Measurements from ENCODE around the gene DMD. TPM values are rescaled to one million over a fixed set of nuclear protein-coding genes. Genes with fewer than 3 reads are reported as not detected.

The DMD gene
- polyA plus RNA-seq, 1 donor from 2014 or later = 21.6 TPM

DNA sequence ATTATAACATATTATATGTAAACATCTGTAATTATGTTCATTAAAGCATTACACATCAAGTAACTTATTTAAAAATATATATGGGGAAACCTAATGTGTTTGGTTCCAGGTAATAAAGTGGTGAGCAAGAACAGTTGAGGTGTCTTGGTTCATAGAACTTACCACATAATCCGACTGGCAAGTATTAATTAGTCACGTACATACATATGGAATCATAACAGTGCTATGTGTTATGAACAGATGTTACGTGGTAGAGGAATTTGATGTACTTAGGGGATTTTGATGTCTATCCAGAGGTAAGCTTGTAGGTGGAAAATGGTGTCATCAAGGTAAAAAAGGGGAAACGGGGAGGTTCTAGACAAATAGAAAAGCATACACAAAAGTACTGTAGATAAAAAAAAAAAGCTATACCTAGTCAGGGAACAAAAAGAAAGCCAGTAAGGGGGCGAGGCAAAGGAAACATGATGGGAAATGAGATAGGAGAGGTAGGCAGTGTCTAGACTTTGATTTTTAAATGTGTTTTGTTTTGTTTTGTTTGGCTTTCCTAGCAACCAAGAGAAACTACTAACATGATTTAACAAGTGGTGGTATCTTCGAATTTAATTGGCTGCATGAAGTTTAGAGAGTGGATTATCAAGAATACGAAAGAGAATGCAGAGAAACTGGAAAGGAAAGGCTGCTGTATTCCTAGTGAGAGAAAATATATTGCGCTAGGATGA, 12.6 kb downstream of the DMD start:
- Histone ChIP-seq H4K20me1 (ENCODE audit: insufficient read depth) (no peaks in the 10 kb centered on the region), H3K9ac (ENCODE audit: low read length) (no peak overlapping the region), H3K9me3 (ENCODE audit: low read length) (no peaks in the 10 kb centered on the region), H3K27me3 (ENCODE audit: insufficient read depth, low read depth, low read length) (no peaks in the 10 kb centered on the region), H3K9me2 (ENCODE audit: insufficient read depth, low read length) (no peaks in the 10 kb centered on the region), H3F3A (ENCODE audit: insufficient read depth, low read length, poor library complexity, severe bottlenecking) (no peaks in the 10 kb centered on the region), H3K27ac (ENCODE audit: low read length) (no peak overlapping the region), H3K4me2 (ENCODE audit: low read length) (no peak overlapping the region), H3K79me2 (replicated peaks; ENCODE audit: insufficient read depth, low read length) (no peaks in the 10 kb centered on the region), H2AFZ (ENCODE audit: low read depth, low read length) (no peak overlapping the region), H3K4me3 (ENCODE audit: low read length) (no peak overlapping the region), H3K36me3 (ENCODE audit: insufficient read depth, low read length) (no peaks in the 10 kb centered on the region)
- TF ChIP-seq EZH2 (IDR thresholded peaks at IDR 0.05; ENCODE audit: borderline replicate concordance, insufficient read depth, low read length, poor library complexity, severe bottlenecking) (no peak), TAF1 (IDR thresholded peaks at IDR 0.05; ENCODE audit: low read depth) (no peak), MXI1 (conservative IDR thresholded peaks at IDR 0.05; ENCODE audit: poor library complexity, severe bottlenecking) (no peak), POLR2AphosphoS5 (IDR thresholded peaks at IDR 0.05) (no peak), SMC3 (conservative IDR thresholded peaks at IDR 0.05; ENCODE audit: poor library complexity) (no peak), RAD21 (conservative IDR thresholded peaks at IDR 0.05) (no peak), EP300 (conservative IDR thresholded peaks at IDR 0.05; ENCODE audit: poor library complexity, severe bottlenecking) (no peak)
- TF ChIP-seq, protein P1, sequence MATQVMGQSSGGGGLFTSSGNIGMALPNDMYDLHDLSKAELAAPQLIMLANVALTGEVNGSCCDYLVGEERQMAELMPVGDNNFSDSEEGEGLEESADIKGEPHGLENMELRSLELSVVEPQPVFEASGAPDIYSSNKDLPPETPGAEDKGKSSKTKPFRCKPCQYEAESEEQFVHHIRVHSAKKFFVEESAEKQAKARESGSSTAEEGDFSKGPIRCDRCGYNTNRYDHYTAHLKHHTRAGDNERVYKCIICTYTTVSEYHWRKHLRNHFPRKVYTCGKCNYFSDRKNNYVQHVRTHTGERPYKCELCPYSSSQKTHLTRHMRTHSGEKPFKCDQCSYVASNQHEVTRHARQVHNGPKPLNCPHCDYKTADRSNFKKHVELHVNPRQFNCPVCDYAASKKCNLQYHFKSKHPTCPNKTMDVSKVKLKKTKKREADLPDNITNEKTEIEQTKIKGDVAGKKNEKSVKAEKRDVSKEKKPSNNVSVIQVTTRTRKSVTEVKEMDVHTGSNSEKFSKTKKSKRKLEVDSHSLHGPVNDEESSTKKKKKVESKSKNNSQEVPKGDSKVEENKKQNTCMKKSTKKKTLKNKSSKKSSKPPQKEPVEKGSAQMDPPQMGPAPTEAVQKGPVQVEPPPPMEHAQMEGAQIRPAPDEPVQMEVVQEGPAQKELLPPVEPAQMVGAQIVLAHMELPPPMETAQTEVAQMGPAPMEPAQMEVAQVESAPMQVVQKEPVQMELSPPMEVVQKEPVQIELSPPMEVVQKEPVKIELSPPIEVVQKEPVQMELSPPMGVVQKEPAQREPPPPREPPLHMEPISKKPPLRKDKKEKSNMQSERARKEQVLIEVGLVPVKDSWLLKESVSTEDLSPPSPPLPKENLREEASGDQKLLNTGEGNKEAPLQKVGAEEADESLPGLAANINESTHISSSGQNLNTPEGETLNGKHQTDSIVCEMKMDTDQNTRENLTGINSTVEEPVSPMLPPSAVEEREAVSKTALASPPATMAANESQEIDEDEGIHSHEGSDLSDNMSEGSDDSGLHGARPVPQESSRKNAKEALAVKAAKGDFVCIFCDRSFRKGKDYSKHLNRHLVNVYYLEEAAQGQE (IDR thresholded peaks at IDR 0.05; ENCODE audit: borderline replicate concordance) = no peak
- TF ChIP-seq, protein P2, sequence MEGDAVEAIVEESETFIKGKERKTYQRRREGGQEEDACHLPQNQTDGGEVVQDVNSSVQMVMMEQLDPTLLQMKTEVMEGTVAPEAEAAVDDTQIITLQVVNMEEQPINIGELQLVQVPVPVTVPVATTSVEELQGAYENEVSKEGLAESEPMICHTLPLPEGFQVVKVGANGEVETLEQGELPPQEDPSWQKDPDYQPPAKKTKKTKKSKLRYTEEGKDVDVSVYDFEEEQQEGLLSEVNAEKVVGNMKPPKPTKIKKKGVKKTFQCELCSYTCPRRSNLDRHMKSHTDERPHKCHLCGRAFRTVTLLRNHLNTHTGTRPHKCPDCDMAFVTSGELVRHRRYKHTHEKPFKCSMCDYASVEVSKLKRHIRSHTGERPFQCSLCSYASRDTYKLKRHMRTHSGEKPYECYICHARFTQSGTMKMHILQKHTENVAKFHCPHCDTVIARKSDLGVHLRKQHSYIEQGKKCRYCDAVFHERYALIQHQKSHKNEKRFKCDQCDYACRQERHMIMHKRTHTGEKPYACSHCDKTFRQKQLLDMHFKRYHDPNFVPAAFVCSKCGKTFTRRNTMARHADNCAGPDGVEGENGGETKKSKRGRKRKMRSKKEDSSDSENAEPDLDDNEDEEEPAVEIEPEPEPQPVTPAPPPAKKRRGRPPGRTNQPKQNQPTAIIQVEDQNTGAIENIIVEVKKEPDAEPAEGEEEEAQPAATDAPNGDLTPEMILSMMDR (IDR thresholded peaks at IDR 0.05; ENCODE audit: poor library complexity, severe bottlenecking) = no peak

DNA sequence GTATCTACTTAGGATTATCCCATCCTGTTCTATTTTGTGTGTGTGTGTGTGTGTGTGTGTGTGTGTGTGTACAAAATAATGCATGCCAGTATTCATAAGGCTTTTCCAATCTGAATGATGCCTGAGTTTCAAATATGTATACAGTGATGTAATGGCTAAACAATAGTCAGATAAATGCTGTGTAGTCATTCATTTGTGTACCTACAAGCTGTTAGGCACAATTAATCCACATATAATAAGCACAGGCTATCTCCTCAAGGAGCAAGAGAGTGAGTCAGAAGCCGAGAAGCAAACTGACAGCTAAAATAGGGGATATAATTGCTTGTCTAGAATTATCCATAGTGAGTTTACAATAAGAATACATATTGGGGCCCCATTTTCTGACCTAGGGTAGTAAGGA, 15.7 kb downstream of the DMD start:
- H3K4me3 ChIP-seq (ENCODE audit: low read length) = no peak overlapping the region
- H3K9me2 ChIP-seq (ENCODE audit: insufficient read depth, low read length) = no peaks in the 10 kb centered on the region
- TF ChIP-seq EZH2 (IDR thresholded peaks at IDR 0.05; ENCODE audit: borderline replicate concordance, insufficient read depth, low read length, poor library complexity, severe bottlenecking) = no peak
- no peak for TF ChIP-seq MXI1 (conservative IDR thresholded peaks at IDR 0.05; ENCODE audit: poor library complexity, severe bottlenecking)
- TF ChIP-seq POLR2AphosphoS5 (IDR thresholded peaks at IDR 0.05) = no peak
- no peak for TF ChIP-seq RAD21 (conservative IDR thresholded peaks at IDR 0.05)
- TF ChIP-seq SMC3 (conservative IDR thresholded peaks at IDR 0.05; ENCODE audit: poor library complexity) = no peak
- no peak for TF ChIP-seq TAF1 (IDR thresholded peaks at IDR 0.05; ENCODE audit: low read depth)
- TF ChIP-seq, protein P1 (IDR thresholded peaks at IDR 0.05; ENCODE audit: borderline replicate concordance) = no peak
- TF ChIP-seq EP300 (conservative IDR thresholded peaks at IDR 0.05; ENCODE audit: poor library complexity, severe bottlenecking) = no peak
- TF ChIP-seq, protein P2 (IDR thresholded peaks at IDR 0.05; ENCODE audit: poor library complexity, severe bottlenecking) = no peak
- H3K36me3 ChIP-seq (ENCODE audit: insufficient read depth, low read length) = no peaks in the 10 kb centered on the region
- H2AFZ ChIP-seq (ENCODE audit: low read depth, low read length) = no peak overlapping the region
- no peaks in the 10 kb centered on the region for H3K27me3 ChIP-seq (ENCODE audit: insufficient read depth, low read depth, low read length)
- no peaks in the 10 kb centered on the region for H3K9me3 ChIP-seq (ENCODE audit: low read length)
- H3K27ac ChIP-seq (ENCODE audit: low read length) = no peak overlapping the region
- H3K9ac ChIP-seq (ENCODE audit: low read length) = no peak overlapping the region
- H3K79me2 ChIP-seq (replicated peaks; ENCODE audit: insufficient read depth, low read length) = no peaks in the 10 kb centered on the region
- no peaks in the 10 kb centered on the region for H4K20me1 ChIP-seq (ENCODE audit: insufficient read depth)
- H3K4me2 ChIP-seq (ENCODE audit: low read length) = no peak overlapping the region
- no peaks in the 10 kb centered on the region for H3F3A ChIP-seq (ENCODE audit: insufficient read depth, low read length, poor library complexity, severe bottlenecking)
